OCI-LY3 (cell line): Measurements from ENCODE around the gene KLHL42.

Source experiments
- H2AFZ ChIP-seq: fragments of 200-600, 300-600 bp; shearing (Covaris generic); 2 replicates; pipeline ENCODE4 v1.6.0; 2014; ENCODE audit warnings: antibody characterized with exemption, low read depth, low read length
- H3K27ac ChIP-seq: fragments of 200-600, 300-600 bp; sonication (generic); 2 replicates; pipeline ENCODE4 v1.5.1; 2014; ENCODE audit warnings: mild to moderate bottlenecking, low read length, moderate library complexity, mixed read lengths
- H3K27me3 ChIP-seq: fragments of 200-600, 300-600 bp; sonication (generic); 2 replicates; pipeline ENCODE4 v1.6.1; 2014; ENCODE audit warnings: low read depth, low read length, mixed read lengths
- H3K36me3 ChIP-seq: fragments of 200-600, 300-600 bp; sonication (generic); replicated peaks from 2 replicates; pipeline ENCODE3; 2014; ENCODE audit warnings: low read depth, low read length, mixed read lengths
- H3K4me1 ChIP-seq: fragments of 300-600, 200-600 bp; sonication (generic); 2 replicates; pipeline ENCODE4 v1.6.1; 2014; ENCODE audit warnings: low read length, mixed read lengths
- H3K4me2 ChIP-seq: fragments of 200-600, 300-600 bp; sonication (generic); 2 replicates; pipeline ENCODE4 v1.6.1; 2014; ENCODE audit warnings: low read length, mixed read lengths
- H3K4me3 ChIP-seq: fragments of 300-600, 200-600 bp; sonication (generic); 2 replicates; pipeline ENCODE4 v1.5.1; 2014; ENCODE audit warnings: antibody characterized with exemption, mild to moderate bottlenecking, low read length, moderate library complexity
- H3K79me2 ChIP-seq: fragments of 300-600, 200-600 bp; shearing (Covaris generic); 2 replicates; pipeline ENCODE4 v1.6.1; 2014; ENCODE audit warnings: mild to moderate bottlenecking, low read length, mixed read lengths
- H3K9ac ChIP-seq: fragments of 300-600, 200-600 bp; shearing (Covaris generic); 2 replicates; pipeline ENCODE4 v1.6.0; 2014; ENCODE audit warnings: mild to moderate bottlenecking, low read length, moderate library complexity
- H3K9me3 ChIP-seq: fragments of 200-600, 300-600 bp; shearing (Covaris generic); 2 replicates; pipeline ENCODE4 v1.6.1; 2014; ENCODE audit warnings: low read length, mixed read lengths; ENCODE audit not compliant: insufficient read depth
- H4K20me1 ChIP-seq: fragments of 200-600, 300-600 bp; sonication (generic); 2 replicates; pipeline ENCODE4 v1.6.1; 2016; ENCODE audit warnings: low read length, mixed read lengths; ENCODE audit not compliant: insufficient read depth
- CTCF ChIP-seq: fragments of 200-600, 300-600 bp; sonication (generic); IDR thresholded peaks from 2 replicates; pipeline ENCODE4 v1.5.1; 2014; ENCODE audit warnings: antibody characterized with exemption, low read length, low read depth
- EZH2phosphoT487 ChIP-seq: fragments of 200-600 bp; shearing (Covaris generic); IDR thresholded peaks from 2 replicates; pipeline ENCODE4 v1.6.1; 2018; ENCODE audit warnings: antibody characterized with exemption, mixed run types, low read depth

KLHL42 gene

GRCh38 chr12:27806259-27806658 lies 26.2 kb downstream of the KLHL42 start:
- H3K79me2 ChIP-seq, result no peaks in the 10 kb centered on the region
- no peak overlapping the region for H3K4me3 ChIP-seq
- no peaks in the 10 kb centered on the region for H4K20me1 ChIP-seq
- H3K4me1 ChIP-seq, result no peaks in the 10 kb centered on the region
- H3K4me2 ChIP-seq, result no peak overlapping the region
- H3K9me3 ChIP-seq, result no peaks in the 10 kb centered on the region
- H2AFZ ChIP-seq, result no peak overlapping the region
- no peak overlapping the region for H3K27ac ChIP-seq
- TF ChIP-seq CTCF (no peak), EZH2phosphoT487 (no peak)
- peaks cover under 1% of the 10 kb centered on the region for H3K36me3 ChIP-seq
- no peaks in the 10 kb centered on the region for H3K27me3 ChIP-seq
- H3K9ac ChIP-seq, result no peak overlapping the region

- TF ChIP-seq EZH2phosphoT487, result no peak
- peak; percentile 30 for TF ChIP-seq CTCF
- Histone ChIP-seq H3K36me3 (no peaks in the 10 kb centered on the region), H3K27me3 (no peaks in the 10 kb centered on the region), H3K9me3 (no peaks in the 10 kb centered on the region), H4K20me1 (no peaks in the 10 kb centered on the region), H3K9ac (no peak overlapping the region), H3K4me2 (no peak overlapping the region), H3K27ac (no peak overlapping the region), H3K4me3 (no peak overlapping the region), H3K79me2 (no peaks in the 10 kb centered on the region), H2AFZ (no peak overlapping the region), H3K4me1 (no peaks in the 10 kb centered on the region)
Observed at GRCh38 chr12:27807063-27807703, 27.1 kb downstream of the KLHL42 start.

GRCh38 chr12:27808841-27809240 lies 28.8 kb downstream of the KLHL42 start:
- H3K79me2 ChIP-seq, result no peaks in the 10 kb centered on the region
- H3K4me3 ChIP-seq, result no peak overlapping the region
- H3K9me3 ChIP-seq, result peaks cover 6% of the 10 kb centered on the region; the same call in 1 of the 2 replicates
- no peak overlapping the region for H3K4me2 ChIP-seq
- H2AFZ ChIP-seq, result no peak overlapping the region
- H4K20me1 ChIP-seq, result no peaks in the 10 kb centered on the region
- H3K4me1 ChIP-seq, result peaks cover 2% of the 10 kb centered on the region; the same call in 1 of the 2 replicates
- TF ChIP-seq CTCF (no peak), EZH2phosphoT487 (no peak)
- no peak overlapping the region for H3K27ac ChIP-seq
- H3K27me3 ChIP-seq, result no peaks in the 10 kb centered on the region
- H3K9ac ChIP-seq, result no peak overlapping the region
- no peaks in the 10 kb centered on the region for H3K36me3 ChIP-seq

- H3K27me3 ChIP-seq, result no peaks in the 10 kb centered on the region
- H2AFZ ChIP-seq, result no peak overlapping the region
- H3K4me3 ChIP-seq, result no peak overlapping the region
- H3K9ac ChIP-seq, result no peak overlapping the region
- H3K4me1 ChIP-seq, result peaks cover 2% of the 10 kb centered on the region; the same call in 1 of the 2 replicates
- H3K27ac ChIP-seq, result no peak overlapping the region
- peaks cover 6% of the 10 kb centered on the region; the same call in 1 of the 2 replicates for H3K9me3 ChIP-seq
- no peaks in the 10 kb centered on the region for H3K79me2 ChIP-seq
- no peak overlapping the region for H3K4me2 ChIP-seq
- no peak for TF ChIP-seq EZH2phosphoT487
- no peak for TF ChIP-seq CTCF
- no peaks in the 10 kb centered on the region for H4K20me1 ChIP-seq
- H3K36me3 ChIP-seq, result no peaks in the 10 kb centered on the region
Observed at GRCh38 chr12:27810756-27811155, 30.7 kb downstream of the KLHL42 start.
